Testis (tissue), 3 donors: ENCODE results near the gene LHX3. TPM values are rescaled to one million over a fixed set of nuclear protein-coding genes. Genes with fewer than 3 reads are reported as not detected.

Experiments used
- DNase-seq: peaks from one replicate; pipeline ENCODE4 v3.0.0-alpha.2; 2019
- H3K27ac ChIP-seq, 2 donors: fragments of 200-600 bp; sonication (generic); one replicate each; pipeline ENCODE4 v1.5.1; 2019
- H3K27me3 ChIP-seq: fragments of 200-600 bp; sonication (generic); one replicate; pipeline ENCODE4 v1.5.1; 2019
- H3K36me3 ChIP-seq: fragments of 200-600 bp; sonication (generic); one replicate; pipeline ENCODE4 v1.5.1; 2017; ENCODE audit warnings: low read depth; ENCODE audit errors: missing control alignments
- H3K4me1 ChIP-seq: fragments of 200-600 bp; sonication (generic); one replicate; pipeline ENCODE4 v1.5.1; 2019
- H3K4me3 ChIP-seq, 2 donors: fragments of 200-600 bp; sonication (generic); one replicate each; pipeline ENCODE4 v1.5.1; 2017 to 2019
- H3K9me3 ChIP-seq: fragments of 200-600 bp; sonication (generic); one replicate; pipeline ENCODE4 v1.5.1; 2017
- POLR2A ChIP-seq: fragments of 450-650 bp; IDR thresholded peaks from one replicate; pipeline ENCODE4 v1.6.1; 2017; ENCODE audit warnings: antibody characterized with exemption, mild to moderate bottlenecking, moderate library complexity
- WGBS, 2 donors: methylation state at CpG; one replicate each; pipeline ENCODE4 v1.1.5; 2018; 5-methylcytosine and 5-hydroxymethylcytosine counted together
- intact Hi-C: fragments of 100-400 bp; cut with DNase I; formaldehyde crosslinking; loops from one replicate; pipeline ENCODE4 v1.15.1; 2023; ENCODE audit warnings: low total_unique reads
- polyA plus RNA-seq: library from polyadenylated mRNA; stranded (reverse); fragments of 350-450 nt; fragmentation: Illumina TruSeq; extraction: RNeasy Lipid Tissue Mini Kit (QIAGEN cat#74804); gene quantifications from one replicate; pipeline ENCODE4 v1.2.3, GENCODE V29; 2014; ENCODE audit warnings: low read depth, low replicate concordance; ENCODE audit not compliant: insufficient read depth
- total RNA-seq, 2 donors: library from RNA; depleted of rRNA; stranded (reverse); fragments of >200 nt; gene quantifications; one replicate each; pipeline ENCODE4 v1.2.3, GENCODE V29; 2016
- TF ChIP-seq, protein P1 (sequence below), 3 experiments: fragments of 450-650 bp in 2 of 3; fragments of 200-600 bp in 1 of 3; sonication (generic) in 1 of 3; IDR thresholded peaks; one replicate each; pipeline ENCODE4 v1.5.1; 2016 to 2019; ENCODE audit warnings: antibody characterized with exemption in 3 of 3, mild to moderate bottlenecking in 2 of 3, moderate library complexity in 1 of 3

The LHX3 gene
- total and polyA plus RNA-seq, 3 donors from 2014 or later: 0.55 to 0.62 TPM; not detected in 1

GRCh38 chr9:136205707-136205992, 722 bp upstream of the LHX3 start:
- intact Hi-C loops: no loop called here
- Histone ChIP-seq H3K9me3 (no peaks in the 10 kb centered on the region), H3K4me1 (no peaks in the 10 kb centered on the region), H3K27ac (no peak overlapping the region), H3K4me3 (no peak overlapping the region), H3K27me3 (no peaks in the 10 kb centered on the region), H3K36me3 (no peaks in the 10 kb centered on the region)
- DNase-seq: no peak
- TF ChIP-seq POLR2A: no peak
- TF ChIP-seq, protein P1, sequence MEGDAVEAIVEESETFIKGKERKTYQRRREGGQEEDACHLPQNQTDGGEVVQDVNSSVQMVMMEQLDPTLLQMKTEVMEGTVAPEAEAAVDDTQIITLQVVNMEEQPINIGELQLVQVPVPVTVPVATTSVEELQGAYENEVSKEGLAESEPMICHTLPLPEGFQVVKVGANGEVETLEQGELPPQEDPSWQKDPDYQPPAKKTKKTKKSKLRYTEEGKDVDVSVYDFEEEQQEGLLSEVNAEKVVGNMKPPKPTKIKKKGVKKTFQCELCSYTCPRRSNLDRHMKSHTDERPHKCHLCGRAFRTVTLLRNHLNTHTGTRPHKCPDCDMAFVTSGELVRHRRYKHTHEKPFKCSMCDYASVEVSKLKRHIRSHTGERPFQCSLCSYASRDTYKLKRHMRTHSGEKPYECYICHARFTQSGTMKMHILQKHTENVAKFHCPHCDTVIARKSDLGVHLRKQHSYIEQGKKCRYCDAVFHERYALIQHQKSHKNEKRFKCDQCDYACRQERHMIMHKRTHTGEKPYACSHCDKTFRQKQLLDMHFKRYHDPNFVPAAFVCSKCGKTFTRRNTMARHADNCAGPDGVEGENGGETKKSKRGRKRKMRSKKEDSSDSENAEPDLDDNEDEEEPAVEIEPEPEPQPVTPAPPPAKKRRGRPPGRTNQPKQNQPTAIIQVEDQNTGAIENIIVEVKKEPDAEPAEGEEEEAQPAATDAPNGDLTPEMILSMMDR (IDR thresholded peaks at IDR 0.05): no peak
- WGBS, 2 donors: 76 to 95% methylated on average over 4 to 5 of the region's 5 CpGs

GRCh38 chr9:136204145-136204805, 653 bp downstream of the LHX3 start:
- DNase-seq: no peak
- no peaks in the 10 kb centered on the region for H3K27me3 ChIP-seq
- 28 to 43% methylated on average over 12 to 25 of the region's 25 CpGs for WGBS, 2 donors
- no peaks in the 10 kb centered on the region for H3K4me1 ChIP-seq
- TF ChIP-seq POLR2A: no peak
- TF ChIP-seq, protein P1 (IDR thresholded peaks at IDR 0.05): no peak
- H3K27ac ChIP-seq: no peak overlapping the region
- no peaks in the 10 kb centered on the region for H3K9me3 ChIP-seq
- H3K4me3 ChIP-seq: no peak overlapping the region
- H3K36me3 ChIP-seq: no peaks in the 10 kb centered on the region
- intact Hi-C loops: no loop called here

GRCh38 chr9:136203408-136204144, 1.4 kb downstream of the LHX3 start:
- TF ChIP-seq, protein P1 (IDR thresholded peaks at IDR 0.05): no peak
- TF ChIP-seq POLR2A: no peak
- H3K27me3 ChIP-seq: no peaks in the 10 kb centered on the region
- WGBS, 2 donors: 14 to 44% methylated on average over 5 to 33 of the region's 33 CpGs

GRCh38 chr9:136202454-136203407, 2.2 kb downstream of the LHX3 start:
- no peak overlapping the region for H3K4me3 ChIP-seq
- TF ChIP-seq POLR2A: no peak
- H3K36me3 ChIP-seq: no peaks in the 10 kb centered on the region
- intact Hi-C loops: no loop called here
- H3K27me3 ChIP-seq: no peaks in the 10 kb centered on the region
- H3K4me1 ChIP-seq: peaks cover 8% of the 10 kb centered on the region
- DNase-seq: no peak
- WGBS, 2 donors: 8 to 12% methylated on average over 31 to 64 of the region's 99 CpGs
- no peak overlapping the region for H3K27ac ChIP-seq
- H3K9me3 ChIP-seq: no peaks in the 10 kb centered on the region

More at GRCh38 chr9:136203408-136204144, 1.4 kb downstream of the LHX3 start:
- no peak overlapping the region for H3K4me3 ChIP-seq
- H3K27ac ChIP-seq: no peak overlapping the region
- H3K36me3 ChIP-seq: no peaks in the 10 kb centered on the region
- peaks cover 2% of the 10 kb centered on the region for H3K4me1 ChIP-seq
- intact Hi-C loops: no loop called here
- DNase-seq: no peak
- no peaks in the 10 kb centered on the region for H3K9me3 ChIP-seq
